Hepatocyte (in vitro differentiated cells): ENCODE measurements around the gene NUMA1.

Source experiments
- EZH2phosphoT487 ChIP-seq: fragments of 200-600 bp; sonication (generic); IDR thresholded peaks from one replicate; pipeline ENCODE4 v1.6.1; 2018; ENCODE audit warnings: antibody characterized with exemption, mild to moderate bottlenecking, low read depth, moderate library complexity; ENCODE audit not compliant: unreplicated experiment, severe bottlenecking
- TF ChIP-seq, protein P1 (sequence below): fragments of 200-600 bp; sonication (generic); IDR thresholded peaks from 2 replicates; pipeline ENCODE4 v1.5.1; 2016; ENCODE audit warnings: antibody characterized with exemption, mild to moderate bottlenecking; ENCODE audit not compliant: poor library complexity

DNA sequence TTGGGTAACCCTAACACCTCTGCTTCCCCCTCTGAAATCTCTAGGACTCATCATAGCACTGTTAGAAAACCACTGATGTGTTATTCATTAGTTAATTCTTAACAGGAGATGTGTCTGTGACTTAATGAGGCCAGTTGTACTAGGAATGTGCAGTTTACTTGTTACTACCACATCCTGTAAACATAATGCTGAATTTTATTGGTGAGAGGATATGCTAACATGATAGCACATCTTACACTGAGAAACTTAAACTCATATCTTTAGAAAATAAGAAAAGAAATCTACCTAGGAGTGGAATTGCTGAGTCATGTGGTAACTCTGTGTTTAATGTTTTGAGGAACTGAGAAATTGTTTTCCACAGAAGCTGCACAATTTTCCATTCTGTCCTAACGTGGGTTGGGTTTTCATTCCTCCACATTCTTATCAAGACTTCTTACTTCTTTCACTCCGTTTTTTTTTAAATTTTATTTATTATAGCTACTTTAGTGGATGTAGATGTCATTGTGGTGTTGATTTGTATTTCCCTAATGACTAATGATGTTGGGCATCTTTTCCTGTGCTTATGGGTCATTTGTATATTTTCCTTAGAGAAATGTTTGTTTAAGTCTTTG lies 117.8 kb downstream of the NUMA1 start:
- TF ChIP-seq, protein P1, sequence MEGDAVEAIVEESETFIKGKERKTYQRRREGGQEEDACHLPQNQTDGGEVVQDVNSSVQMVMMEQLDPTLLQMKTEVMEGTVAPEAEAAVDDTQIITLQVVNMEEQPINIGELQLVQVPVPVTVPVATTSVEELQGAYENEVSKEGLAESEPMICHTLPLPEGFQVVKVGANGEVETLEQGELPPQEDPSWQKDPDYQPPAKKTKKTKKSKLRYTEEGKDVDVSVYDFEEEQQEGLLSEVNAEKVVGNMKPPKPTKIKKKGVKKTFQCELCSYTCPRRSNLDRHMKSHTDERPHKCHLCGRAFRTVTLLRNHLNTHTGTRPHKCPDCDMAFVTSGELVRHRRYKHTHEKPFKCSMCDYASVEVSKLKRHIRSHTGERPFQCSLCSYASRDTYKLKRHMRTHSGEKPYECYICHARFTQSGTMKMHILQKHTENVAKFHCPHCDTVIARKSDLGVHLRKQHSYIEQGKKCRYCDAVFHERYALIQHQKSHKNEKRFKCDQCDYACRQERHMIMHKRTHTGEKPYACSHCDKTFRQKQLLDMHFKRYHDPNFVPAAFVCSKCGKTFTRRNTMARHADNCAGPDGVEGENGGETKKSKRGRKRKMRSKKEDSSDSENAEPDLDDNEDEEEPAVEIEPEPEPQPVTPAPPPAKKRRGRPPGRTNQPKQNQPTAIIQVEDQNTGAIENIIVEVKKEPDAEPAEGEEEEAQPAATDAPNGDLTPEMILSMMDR, result no peak
- no peak for TF ChIP-seq EZH2phosphoT487
